Thyroid gland (tissue), 4 donors: ENCODE measurements around the gene COG1.

Source experiments
- POLR2A ChIP-seq, 2 donors: fragments of 450-650 bp; IDR thresholded peaks; one replicate each; pipeline ENCODE4 v1.6.1; 2017; ENCODE audit warnings: antibody characterized with exemption in 2 of 2, mild to moderate bottlenecking in 2 of 2, moderate library complexity in 1 of 2
- TF ChIP-seq, protein P1 (sequence below), 6 experiments: fragments of 200-600 bp in 3 of 6; fragments of 450-650 bp in 3 of 6; sonication (generic) in 3 of 6; IDR thresholded peaks; one replicate each; pipeline ENCODE4 v1.5.1; 2016 to 2019; ENCODE audit warnings: antibody characterized with exemption in 6 of 6, mild to moderate bottlenecking in 2 of 6, inconsistent platforms in 1 of 6, moderate library complexity in 1 of 6

DNA sequence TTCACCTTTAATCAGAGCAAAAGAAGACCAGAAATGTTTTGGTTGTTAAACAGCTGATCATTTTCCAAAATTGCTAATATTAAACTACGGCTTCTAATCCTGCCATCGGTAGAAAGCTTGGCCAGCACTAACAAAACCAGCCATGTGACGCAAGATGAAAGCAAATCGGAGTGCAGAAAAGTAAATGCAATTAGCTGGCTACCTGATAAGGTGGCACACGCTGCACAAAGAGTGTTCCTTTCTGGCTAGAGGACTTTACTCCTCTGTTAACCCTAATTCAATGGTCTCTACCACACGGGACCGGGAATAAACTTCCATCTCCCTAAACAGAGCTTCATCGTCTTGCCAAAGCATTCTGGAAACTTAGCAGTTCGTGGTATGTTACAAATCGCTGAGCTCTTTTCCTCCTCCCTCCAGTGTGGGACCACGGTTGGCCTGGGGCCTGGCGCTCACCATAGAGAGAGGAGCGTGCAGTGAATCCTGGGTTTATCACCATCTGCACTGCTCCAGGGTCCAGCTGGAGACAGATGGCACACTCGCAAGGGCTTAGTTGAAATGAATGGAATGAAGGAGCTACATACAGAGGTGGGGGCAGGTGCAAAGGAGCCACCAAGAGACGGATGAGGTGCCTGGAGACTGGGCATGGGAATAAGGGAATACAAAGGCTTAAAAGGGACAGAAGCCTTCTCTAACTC lies 10.1 kb upstream of the COG1 start:
- TF ChIP-seq POLR2A (IDR thresholded peaks at IDR 0.05) = no peak
- TF ChIP-seq, protein P1, sequence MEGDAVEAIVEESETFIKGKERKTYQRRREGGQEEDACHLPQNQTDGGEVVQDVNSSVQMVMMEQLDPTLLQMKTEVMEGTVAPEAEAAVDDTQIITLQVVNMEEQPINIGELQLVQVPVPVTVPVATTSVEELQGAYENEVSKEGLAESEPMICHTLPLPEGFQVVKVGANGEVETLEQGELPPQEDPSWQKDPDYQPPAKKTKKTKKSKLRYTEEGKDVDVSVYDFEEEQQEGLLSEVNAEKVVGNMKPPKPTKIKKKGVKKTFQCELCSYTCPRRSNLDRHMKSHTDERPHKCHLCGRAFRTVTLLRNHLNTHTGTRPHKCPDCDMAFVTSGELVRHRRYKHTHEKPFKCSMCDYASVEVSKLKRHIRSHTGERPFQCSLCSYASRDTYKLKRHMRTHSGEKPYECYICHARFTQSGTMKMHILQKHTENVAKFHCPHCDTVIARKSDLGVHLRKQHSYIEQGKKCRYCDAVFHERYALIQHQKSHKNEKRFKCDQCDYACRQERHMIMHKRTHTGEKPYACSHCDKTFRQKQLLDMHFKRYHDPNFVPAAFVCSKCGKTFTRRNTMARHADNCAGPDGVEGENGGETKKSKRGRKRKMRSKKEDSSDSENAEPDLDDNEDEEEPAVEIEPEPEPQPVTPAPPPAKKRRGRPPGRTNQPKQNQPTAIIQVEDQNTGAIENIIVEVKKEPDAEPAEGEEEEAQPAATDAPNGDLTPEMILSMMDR (IDR thresholded peaks at IDR 0.05) = no peak
